HG03378 (cell line): ENCODE results near the gene TLE7.

ENCODE experiments used
- ATAC-seq: cut with Tn5 transposase; IDR thresholded peaks from one replicate; pipeline ENCODE4 v1.9.1; 2021; ENCODE audit warnings: mild to moderate bottlenecking, moderate library complexity; ENCODE audit not compliant: unreplicated experiment

TLE7 gene

DNA sequence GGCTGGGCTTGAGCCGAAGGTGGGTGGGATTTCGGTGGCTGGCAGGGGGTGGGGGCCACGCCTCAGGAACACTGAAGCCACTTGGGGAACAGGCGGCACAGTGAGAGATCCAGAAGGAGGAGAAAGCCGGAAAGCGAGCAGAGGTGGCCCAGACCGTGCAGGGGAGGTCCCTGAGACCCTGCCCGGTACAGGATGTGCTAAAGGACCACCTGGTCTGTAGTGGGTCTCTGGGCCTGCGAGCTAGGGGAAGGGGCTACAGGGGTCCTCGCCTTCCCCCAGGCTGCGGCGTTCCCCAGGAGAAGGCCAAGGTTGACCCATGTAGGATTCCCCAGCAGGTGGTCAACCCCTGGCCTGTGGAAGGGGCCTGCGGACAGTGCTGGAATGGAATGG lies at the start of gene TLE7:
TLE7 (minus strand) TSS at position 4 of the 390 bp plus-strand sequence. CDS start 8,730 bp downstream, outside the sequence.
- ATAC-seq: no peak

DNA sequence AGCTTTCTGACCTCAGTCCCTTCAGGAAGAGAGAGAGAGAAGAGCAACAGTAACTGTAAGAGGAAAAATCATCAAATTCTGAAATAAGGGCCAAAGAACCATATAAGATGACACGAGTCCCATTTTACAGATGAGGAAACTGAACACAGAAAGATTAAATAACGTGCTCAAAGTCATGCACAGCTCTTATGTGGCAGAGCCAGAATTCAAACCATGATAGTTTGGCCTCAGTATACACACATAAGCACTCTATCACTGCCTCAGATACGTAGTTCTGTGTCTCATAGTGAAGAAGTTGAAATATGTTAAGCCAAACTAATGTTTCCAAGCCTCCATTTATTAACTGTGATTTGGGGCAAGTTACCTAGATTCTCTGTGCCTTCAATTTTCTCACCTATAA lies 49.2 kb upstream of the TLE7 start:
- ATAC-seq: no peak

DNA sequence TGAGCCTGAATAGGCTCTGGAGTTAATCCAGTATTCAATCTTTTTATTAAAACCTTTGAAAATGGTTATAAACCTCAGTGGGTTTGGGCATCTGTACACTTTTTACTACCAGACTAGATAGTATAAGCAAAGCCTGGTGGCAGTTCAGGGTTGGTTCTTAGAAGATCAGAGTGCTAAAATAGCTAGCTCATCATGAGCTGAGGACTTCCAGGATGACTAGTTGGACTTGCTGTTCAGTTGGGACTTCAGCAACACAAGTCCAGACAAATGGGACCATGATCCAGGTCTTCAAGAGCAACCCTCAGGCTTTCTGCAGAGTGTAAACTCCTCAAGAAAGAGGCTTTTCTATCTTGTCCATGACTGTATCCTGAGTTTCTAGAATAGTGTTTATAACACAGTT lies 48.5 kb upstream of the TLE7 start:
- ATAC-seq: no peak

- ATAC-seq: no peak
Observed at GRCh38 chr16:71489122-71489521, 47.3 kb upstream of the TLE7 start, which contains the start of gene ZNF19. TSS of gene ZNF19 (minus strand) at chr16:71489324. CDS start at chr16:71482114, 7,210 bp downstream.

- ATAC-seq: peak; percentile 82
Observed at GRCh38 chr16:71484006-71484893, 42.4 kb upstream of the TLE7 start.

DNA sequence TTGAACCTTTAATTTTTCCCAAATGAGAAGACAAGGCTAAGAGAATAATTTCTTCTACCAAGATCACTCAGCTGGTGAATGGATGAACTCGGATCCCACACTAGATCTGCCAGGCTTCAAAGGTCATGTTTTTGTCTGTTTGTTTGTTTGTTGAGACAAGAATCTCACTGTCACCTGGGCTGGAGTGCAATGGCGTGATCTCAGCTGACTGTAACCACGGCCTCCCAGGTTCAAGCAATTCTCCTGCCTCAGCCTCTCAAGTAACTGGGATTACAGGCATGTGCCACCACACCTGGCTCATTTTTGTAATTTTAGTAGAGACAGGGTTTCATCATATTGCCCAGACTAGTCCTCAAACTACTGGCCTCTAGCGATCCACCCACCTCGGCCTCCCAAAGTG lies 40.7 kb upstream of the TLE7 start:
- ATAC-seq: no peak

- no peak for ATAC-seq
Observed at GRCh38 chr16:71480956-71481355, 39.1 kb upstream of the TLE7 start.

DNA sequence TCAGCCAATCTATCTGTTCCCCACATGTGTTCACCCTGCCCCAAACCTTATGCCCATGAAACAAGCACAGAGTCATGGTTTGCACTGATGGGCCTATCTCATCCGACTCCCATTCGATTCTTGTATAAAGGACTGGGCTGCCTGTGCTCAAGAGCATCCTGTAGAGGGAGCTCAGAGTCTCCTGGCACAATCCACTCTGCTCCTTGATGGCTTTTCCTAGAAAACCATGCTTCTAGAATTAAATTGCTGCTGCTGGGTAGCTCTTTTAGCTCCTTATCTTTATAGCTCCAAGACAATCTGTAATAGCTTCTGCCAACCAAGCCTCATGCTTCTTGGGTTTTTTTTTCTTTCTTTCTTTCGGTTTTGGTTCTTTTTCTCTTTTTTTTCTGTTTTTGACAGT lies 37.6 kb upstream of the TLE7 start:
- ATAC-seq: no peak

GRCh38 chr16:71476457-71477124 lies 34.7 kb upstream of the TLE7 start:
- ATAC-seq: no peak

GRCh38 chr16:71474864-71475263 lies 33.0 kb upstream of the TLE7 start:
- ATAC-seq: no peak

DNA sequence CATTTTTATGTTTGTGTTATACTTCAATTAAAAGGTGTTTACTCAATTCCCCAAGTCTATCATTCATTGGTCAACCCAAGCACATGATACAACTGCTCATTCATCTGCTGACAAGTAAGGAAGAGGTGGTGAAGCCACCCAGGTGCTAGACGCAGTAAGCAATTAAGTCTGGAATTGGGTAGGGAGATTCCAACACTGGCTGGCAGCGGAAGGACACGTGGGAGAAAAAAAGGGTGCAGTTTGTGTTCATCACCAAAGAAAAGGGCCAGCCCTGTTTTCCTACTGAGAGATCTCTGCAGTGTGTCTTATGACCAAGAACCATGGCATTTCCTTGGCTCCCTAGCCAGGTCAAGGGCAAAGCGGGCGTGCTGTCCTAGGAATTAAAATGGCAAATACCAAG lies 32.0 kb upstream of the TLE7 start:
- no peak for ATAC-seq

DNA sequence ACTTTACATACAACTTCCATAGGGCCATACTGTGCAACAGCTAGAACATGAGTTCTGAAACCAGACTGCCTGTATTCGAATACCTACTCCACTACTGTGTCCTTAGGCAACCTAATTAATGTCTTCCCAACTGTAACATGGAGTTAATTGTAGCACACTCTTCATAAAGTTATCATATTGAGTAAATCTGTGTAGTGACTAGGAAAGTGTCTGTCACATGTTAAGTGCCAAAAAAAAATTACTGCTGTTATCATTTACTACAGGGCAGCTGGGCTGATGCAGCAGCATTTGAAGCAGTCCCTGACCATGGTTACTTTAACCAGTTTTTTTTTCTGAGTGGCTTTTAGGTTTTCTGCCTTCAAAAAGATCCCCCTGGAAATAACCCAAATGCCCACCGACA lies 31.1 kb upstream of the TLE7 start:
- ATAC-seq: no peak

- no peak for ATAC-seq
Observed at GRCh38 chr16:71472051-71472450, 30.2 kb upstream of the TLE7 start.

DNA sequence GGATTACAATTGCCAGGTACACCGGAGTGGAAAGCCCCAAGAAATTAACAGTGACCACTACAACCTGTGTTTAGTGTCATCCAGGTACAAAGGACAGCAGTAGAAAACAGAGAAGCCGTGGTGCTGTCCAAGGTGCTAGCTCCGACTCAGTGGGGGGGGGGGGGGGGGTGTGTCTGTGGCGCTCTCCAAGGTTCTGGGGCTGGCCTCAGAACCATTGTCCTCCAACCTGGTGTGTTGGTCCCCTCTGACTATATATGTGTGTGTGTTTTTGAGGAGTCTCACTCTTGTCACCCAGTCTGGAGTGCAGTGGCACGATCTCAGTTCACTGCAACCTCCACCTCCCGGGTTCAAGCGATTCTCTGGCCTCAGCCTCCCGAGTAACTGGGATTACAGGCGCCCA lies 26.0 kb upstream of the TLE7 start:
- ATAC-seq: no peak

- ATAC-seq: no peak
Observed at GRCh38 chr16:71464231-71464630, 22.4 kb upstream of the TLE7 start.

DNA sequence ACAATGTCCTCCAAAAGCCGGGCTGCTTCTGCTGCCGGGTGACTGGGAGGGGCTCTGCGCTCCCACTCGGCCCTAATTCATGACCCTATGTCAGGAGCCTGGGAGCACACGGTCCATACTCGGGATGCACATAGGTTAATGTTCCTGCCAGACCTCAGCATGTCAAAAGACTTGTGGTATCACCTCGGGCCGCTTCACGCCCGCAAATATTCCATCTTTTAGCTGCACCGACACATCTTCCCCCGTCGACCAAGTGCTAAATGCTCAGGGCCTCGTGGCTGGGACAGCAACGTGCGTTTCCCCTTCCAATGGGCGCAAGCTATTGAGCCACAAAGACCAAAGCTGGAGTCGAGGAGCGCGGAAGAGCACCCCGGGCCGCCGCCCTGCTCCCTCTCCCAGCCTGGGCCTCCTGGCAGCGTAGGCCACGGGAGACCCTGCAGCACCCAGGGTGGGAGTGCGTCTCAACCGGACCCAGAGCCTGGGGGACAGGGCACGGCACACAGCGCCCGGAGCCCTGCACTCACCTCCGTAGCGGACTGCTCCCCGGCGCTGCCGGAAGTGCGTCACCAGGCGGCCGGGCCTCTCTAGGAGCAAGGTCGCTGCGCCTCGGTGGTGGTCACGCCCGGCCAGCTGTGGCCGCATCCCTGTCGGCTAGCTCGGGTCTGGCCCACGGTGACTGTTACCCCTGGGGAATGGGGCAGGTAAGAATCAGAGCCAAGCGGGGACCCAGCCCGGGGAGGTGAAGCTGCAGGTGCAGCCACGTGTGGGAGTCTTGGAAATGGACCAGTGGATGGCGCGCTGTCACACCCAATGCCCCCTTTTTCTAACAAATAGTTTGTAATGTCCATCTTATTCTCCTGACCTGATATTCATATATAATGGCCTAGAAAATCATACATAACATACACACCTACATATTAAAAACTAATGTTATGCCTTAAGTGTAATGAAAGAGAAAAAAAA lies 20.1 kb upstream of the TLE7 start, which contains the start of gene ZNF23:
ZNF23 (minus strand) TSS at position 562 of the 963 bp plus-strand sequence. CDS start 5,451 bp downstream, outside the sequence.
- peak; percentile 84 for ATAC-seq

- ATAC-seq: no peak
Observed at GRCh38 chr16:71460941-71461340, 19.1 kb upstream of the TLE7 start.

- no peak for ATAC-seq
Observed at GRCh38 chr16:71460236-71460635, 18.4 kb upstream of the TLE7 start.

GRCh38 chr16:71459510-71459909 lies 17.7 kb upstream of the TLE7 start:
- no peak for ATAC-seq

DNA sequence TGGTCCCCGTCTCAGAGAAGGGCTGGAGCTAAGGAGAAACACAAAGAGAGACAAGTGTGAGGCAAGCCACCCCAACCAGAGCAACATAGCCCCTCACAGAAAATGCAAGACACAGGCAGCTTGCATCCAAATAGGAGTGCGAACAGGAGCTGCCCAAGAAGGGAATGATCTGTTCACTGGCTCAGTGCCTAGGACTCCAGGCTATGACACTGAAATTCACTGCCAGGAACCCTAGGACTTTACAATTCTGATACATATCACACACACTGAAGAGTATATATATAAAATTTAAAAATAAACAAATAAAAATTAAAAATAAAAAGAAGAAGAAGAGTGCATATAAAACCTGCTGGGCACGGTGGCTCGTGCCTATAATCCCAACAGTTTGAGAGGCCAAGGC lies 14.9 kb upstream of the TLE7 start:
- ATAC-seq: no peak

- ATAC-seq: no peak
Observed at GRCh38 chr16:71453036-71453435, 11.2 kb upstream of the TLE7 start.
